H9 (cell line): ENCODE data around the gene KRTAP10-12. TPM values are rescaled to one million over a fixed set of nuclear protein-coding genes. Genes with fewer than 3 reads are reported as not detected.

Source experiments
- DNase-seq: peaks from one replicate; pipeline ENCODE4 v3.0.0-alpha.2; 2017
- H2AFZ ChIP-seq: one replicate; pipeline ENCODE4 v1.6.1; 2013; ENCODE audit warnings: mild to moderate bottlenecking, low read length, control low read depth, moderate library complexity
- H2AK5ac ChIP-seq: 2 replicates; pipeline ENCODE4 v1.6.1; 2013; ENCODE audit warnings: low read length, control low read depth, mixed read lengths; ENCODE audit not compliant: insufficient read length
- H2BK120ac ChIP-seq: one replicate; pipeline ENCODE4 v1.6.1; 2013; ENCODE audit warnings: low read depth, mild to moderate bottlenecking, low read length, control low read depth, inconsistent platforms; ENCODE audit not compliant: poor library complexity, severe bottlenecking
- H2BK12ac ChIP-seq: 2 replicates; pipeline ENCODE4 v1.6.1; 2013; ENCODE audit warnings: low read length, control low read depth, mixed read lengths, low read depth; ENCODE audit not compliant: insufficient read length
- H2BK15ac ChIP-seq: 2 replicates; pipeline ENCODE4 v1.6.1; 2013; ENCODE audit warnings: low read depth, low read length, control low read depth
- H2BK20ac ChIP-seq: one replicate; pipeline ENCODE4 v1.6.1; 2013; ENCODE audit warnings: low read depth, mild to moderate bottlenecking, low read length, control low read depth, inconsistent platforms; ENCODE audit not compliant: poor library complexity, severe bottlenecking
- H2BK5ac ChIP-seq: 2 replicates; pipeline ENCODE4 v1.6.1; 2013; ENCODE audit warnings: low read length, control low read depth, mixed read lengths; ENCODE audit not compliant: insufficient read length
- H3K14ac ChIP-seq: 2 replicates; pipeline ENCODE4 v1.6.1; 2013; ENCODE audit warnings: low read length, control low read depth; ENCODE audit not compliant: insufficient read depth
- H3K18ac ChIP-seq: 2 replicates; pipeline ENCODE4 v1.6.1; 2013; ENCODE audit warnings: low read depth, mild to moderate bottlenecking, mixed read lengths, low read length, control low read depth; ENCODE audit not compliant: insufficient read length
- H3K23ac ChIP-seq: 2 replicates; pipeline ENCODE4 v1.6.1; 2013; ENCODE audit warnings: low read length, control low read depth, mixed read lengths, low read depth; ENCODE audit not compliant: insufficient read length
- H3K23me2 ChIP-seq: 2 replicates; pipeline ENCODE4 v1.6.1; 2013; ENCODE audit warnings: low read depth, mild to moderate bottlenecking, mixed read lengths, low read length, control low read depth; ENCODE audit not compliant: insufficient read length, poor library complexity, severe bottlenecking
- H3K27ac ChIP-seq: 2 replicates; pipeline ENCODE4 v1.5.1; 2013; ENCODE audit warnings: low read length, control low read depth, mixed read lengths, low read depth; ENCODE audit not compliant: insufficient read length
- H3K27me3 ChIP-seq: 2 replicates; pipeline ENCODE4 v1.6.1; 2013; ENCODE audit warnings: low read length, control low read depth, inconsistent platforms; ENCODE audit not compliant: insufficient read depth
- H3K4ac ChIP-seq: 2 replicates; pipeline ENCODE4 v1.6.1; 2013; ENCODE audit warnings: low read depth, mild to moderate bottlenecking, control low read depth, inconsistent platforms, low read length, moderate library complexity
- H3K4me1 ChIP-seq: 2 replicates; pipeline ENCODE4 v1.6.1; 2013; ENCODE audit warnings: low read length, control low read depth, inconsistent platforms; ENCODE audit not compliant: insufficient read depth
- H3K4me2 ChIP-seq: 2 replicates; pipeline ENCODE4 v1.6.1; 2013; ENCODE audit warnings: low read length, control low read depth, mixed read lengths; ENCODE audit not compliant: insufficient read length, insufficient read depth
- H3K56ac ChIP-seq: 2 replicates; pipeline ENCODE4 v1.6.1; 2013; ENCODE audit warnings: low read depth, mild to moderate bottlenecking, mixed read lengths, low read length, control low read depth; ENCODE audit not compliant: insufficient read length
- H3K79me1 ChIP-seq: 2 replicates; pipeline ENCODE4 v1.6.1; 2013; ENCODE audit warnings: low read depth, mild to moderate bottlenecking, moderate library complexity, low read length, control low read depth, inconsistent platforms; ENCODE audit not compliant: insufficient read depth, poor library complexity, severe bottlenecking
- H3K79me2 ChIP-seq: 2 replicates; pipeline ENCODE4 v1.6.1; 2013; ENCODE audit warnings: low read length, control low read depth, inconsistent platforms; ENCODE audit not compliant: insufficient read depth
- H3K9ac ChIP-seq: 2 replicates; pipeline ENCODE4 v1.6.1; 2013; ENCODE audit warnings: low read length, control low read depth, mixed read lengths; ENCODE audit not compliant: insufficient read length; ENCODE audit errors: extremely low read depth
- H3K9me3 ChIP-seq: one replicate; pipeline ENCODE4 v1.6.1; 2013; ENCODE audit warnings: low read depth, low read length, inconsistent platforms; ENCODE audit not compliant: control insufficient read depth
- H3T11ph ChIP-seq: one replicate; pipeline ENCODE4 v1.6.1; 2013; ENCODE audit warnings: mild to moderate bottlenecking, low read length, control low read depth, inconsistent platforms
- H4K20me1 ChIP-seq: one replicate; pipeline ENCODE4 v1.6.1; 2013; ENCODE audit not compliant: control insufficient read depth, insufficient read length, insufficient read depth
- H4K5ac ChIP-seq: 2 replicates; pipeline ENCODE4 v1.6.1; 2013; ENCODE audit warnings: low read depth, mild to moderate bottlenecking, mixed read lengths, low read length, control low read depth; ENCODE audit not compliant: insufficient read length
- H4K8ac ChIP-seq: replicated peaks from 2 replicates; pipeline ENCODE4 v1.6.1; 2013; ENCODE audit warnings: low read length, control low read depth, mixed read lengths, low read depth; ENCODE audit not compliant: insufficient read length
- H4K91ac ChIP-seq: 2 replicates; pipeline ENCODE4 v1.6.1; 2013; ENCODE audit warnings: low read depth, mild to moderate bottlenecking, moderate library complexity, mixed read lengths, low read length, control low read depth; ENCODE audit not compliant: insufficient read length
- H3K27ac Mint-ChIP-seq, 3 experiments: 2 replicates in 2 of 3; 3 replicates in 1 of 3; pipeline ENCODE4 v1.8.0; 2020 to 2021; ENCODE audit warnings: mixed read lengths in 3 of 3, mild to moderate bottlenecking in 1 of 3, moderate library complexity in 1 of 3
- H3K27me3 Mint-ChIP-seq: 2 replicates; pipeline ENCODE4 v1.8.0; 2021; ENCODE audit warnings: low read depth, mild to moderate bottlenecking, moderate library complexity, mixed read lengths
- H3K36me3 Mint-ChIP-seq, 3 experiments: 2 replicates in 2 of 3; 3 replicates in 1 of 3; pipeline ENCODE4 v1.8.0; 2020 to 2021; ENCODE audit warnings: low read depth in 3 of 3, mixed read lengths in 3 of 3; ENCODE audit not compliant: insufficient read depth in 1 of 3
- H3K4me1 Mint-ChIP-seq, 2 experiments: 2 replicates each; pipeline ENCODE4 v1.8.0; 2020; ENCODE audit warnings: mixed read lengths in 2 of 2
- H3K4me3 Mint-ChIP-seq, 2 experiments: 2 replicates in 1 of 2; 3 replicates in 1 of 2; pipeline ENCODE4 v1.8.0; 2020 to 2021; ENCODE audit warnings: mild to moderate bottlenecking in 2 of 2, mixed read lengths in 2 of 2, moderate library complexity in 1 of 2
- H3K9me3 Mint-ChIP-seq, 2 experiments: 2 replicates in 1 of 2; 3 replicates in 1 of 2; pipeline ENCODE4 v1.8.0; 2020; ENCODE audit warnings: mild to moderate bottlenecking in 2 of 2, mixed read lengths in 2 of 2, moderate library complexity in 1 of 2
- CTCF ChIP-seq: fragments of 200-600 bp; sonication (generic); conservative IDR thresholded peaks from 3 replicates; pipeline ENCODE4 v1.8.0; 2021; ENCODE audit warnings: antibody characterized with exemption, mild to moderate bottlenecking
- WGBS: extraction: QIAGEN DNeasy Blood & Tissue Kit; methylation state at CpG from one replicate; pipeline ENCODE4 v1.1.7; 2013; ENCODE audit warnings: missing lambda C conversion rate, low lambda C conversion rate, mixed read lengths; ENCODE audit not compliant: insufficient read length; ENCODE audit errors: extremely low coverage; 5-methylcytosine and 5-hydroxymethylcytosine counted together
- total RNA-seq: library from RNA; stranded (reverse); gene quantifications from 2 replicates; pipeline ENCODE4 v1.2.1, GENCODE V29; 2021

KRTAP10-12 gene
- total RNA-seq, 1 experiment from 2014 or later: not detected

GRCh38 chr21:44714905-44715304 is 17.9 kb downstream of the KRTAP10-12 start:
- no peak overlapping the region for H3K23ac ChIP-seq
- no peak overlapping the region for H2BK15ac ChIP-seq
- H3K56ac ChIP-seq: no peak overlapping the region
- no peak for TF ChIP-seq CTCF
- no peaks in the 10 kb centered on the region; a peak in 3 of 7 replicates for H3K36me3 Mint-ChIP-seq
- H3K14ac ChIP-seq: no peak overlapping the region
- no peak overlapping the region for H2BK20ac ChIP-seq
- no peak overlapping the region for H3K18ac ChIP-seq
- H3K4me1 ChIP-seq: peaks cover 2% of the 10 kb centered on the region; the same call in 1 of the 2 replicates
- H4K20me1 ChIP-seq: no peaks in the 10 kb centered on the region
- no peak overlapping the region for H4K91ac ChIP-seq
- H3K4ac ChIP-seq: no peak overlapping the region
- H3K27ac ChIP-seq: no peak overlapping the region
- no peaks in the 10 kb centered on the region; a peak in 1 of 5 replicates for H3K9me3 Mint-ChIP-seq
- no peak overlapping the region for H3K4me2 ChIP-seq
- no peak overlapping the region for H3K27ac Mint-ChIP-seq
- H3K4me1 Mint-ChIP-seq: peaks cover 43 to 53% of the 10 kb centered on the region in 2 experiments
- no peak overlapping the region for H3K9ac ChIP-seq
- H3K27me3 Mint-ChIP-seq: peaks cover 63% of the 10 kb centered on the region
- H3K23me2 ChIP-seq: peaks cover 19% of the 10 kb centered on the region
- no peak for DNase-seq
- no peak overlapping the region for H3K4me3 Mint-ChIP-seq
- H2AK5ac ChIP-seq: no peak overlapping the region
- no CpG with 5 or more reads among the region's 8 CpGs for WGBS
- no peak overlapping the region for H2BK12ac ChIP-seq
- no peak overlapping the region for H2BK5ac ChIP-seq
- peaks cover 26% of the 10 kb centered on the region; the same call in 1 of the 2 replicates for H3K27me3 ChIP-seq
- no peak overlapping the region for H4K5ac ChIP-seq
- no peak overlapping the region for H4K8ac ChIP-seq
- H3K79me2 ChIP-seq: no peaks in the 10 kb centered on the region
- H3T11ph ChIP-seq: no peak overlapping the region
- no peak overlapping the region for H2BK120ac ChIP-seq
- no peaks in the 10 kb centered on the region for H3K9me3 ChIP-seq
- no peaks in the 10 kb centered on the region for H3K79me1 ChIP-seq
- H2AFZ ChIP-seq: no peak overlapping the region
